Astrocyte of the cerebellum (primary cell): ENCODE data around the gene LIME1.

ENCODE experiments used
- DNase-seq: peaks from one replicate; pipeline ENCODE4 v3.0.0-alpha.2; 2011; ENCODE audit warnings: low read depth
- H3K4me3 ChIP-seq: 2 replicates; pipeline ENCODE4 v1.5.1; 2011; ENCODE audit warnings: mild to moderate bottlenecking, low read depth, low read length, moderate library complexity
- in situ Hi-C: cut with HindIII; loops from 2 replicates; pipeline ENCODE4 v1.10.0; 2017; ENCODE audit warnings: low sequenced_read_pairs
- TF ChIP-seq, protein P1 (sequence below): IDR thresholded peaks from 2 replicates; pipeline ENCODE4 v1.5.1; 2012; ENCODE audit warnings: low read length, low read depth, moderate library complexity, mild to moderate bottlenecking; ENCODE audit errors: missing control alignments

The LIME1 gene

GRCh38 chr20:63690898-63691710, 45.4 kb upstream of the LIME1 start:
- TF ChIP-seq, protein P1, sequence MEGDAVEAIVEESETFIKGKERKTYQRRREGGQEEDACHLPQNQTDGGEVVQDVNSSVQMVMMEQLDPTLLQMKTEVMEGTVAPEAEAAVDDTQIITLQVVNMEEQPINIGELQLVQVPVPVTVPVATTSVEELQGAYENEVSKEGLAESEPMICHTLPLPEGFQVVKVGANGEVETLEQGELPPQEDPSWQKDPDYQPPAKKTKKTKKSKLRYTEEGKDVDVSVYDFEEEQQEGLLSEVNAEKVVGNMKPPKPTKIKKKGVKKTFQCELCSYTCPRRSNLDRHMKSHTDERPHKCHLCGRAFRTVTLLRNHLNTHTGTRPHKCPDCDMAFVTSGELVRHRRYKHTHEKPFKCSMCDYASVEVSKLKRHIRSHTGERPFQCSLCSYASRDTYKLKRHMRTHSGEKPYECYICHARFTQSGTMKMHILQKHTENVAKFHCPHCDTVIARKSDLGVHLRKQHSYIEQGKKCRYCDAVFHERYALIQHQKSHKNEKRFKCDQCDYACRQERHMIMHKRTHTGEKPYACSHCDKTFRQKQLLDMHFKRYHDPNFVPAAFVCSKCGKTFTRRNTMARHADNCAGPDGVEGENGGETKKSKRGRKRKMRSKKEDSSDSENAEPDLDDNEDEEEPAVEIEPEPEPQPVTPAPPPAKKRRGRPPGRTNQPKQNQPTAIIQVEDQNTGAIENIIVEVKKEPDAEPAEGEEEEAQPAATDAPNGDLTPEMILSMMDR = no peak
- DNase-seq = no peak
- H3K4me3 ChIP-seq = no peak overlapping the region
- in situ Hi-C loops = no loop called here

DNA sequence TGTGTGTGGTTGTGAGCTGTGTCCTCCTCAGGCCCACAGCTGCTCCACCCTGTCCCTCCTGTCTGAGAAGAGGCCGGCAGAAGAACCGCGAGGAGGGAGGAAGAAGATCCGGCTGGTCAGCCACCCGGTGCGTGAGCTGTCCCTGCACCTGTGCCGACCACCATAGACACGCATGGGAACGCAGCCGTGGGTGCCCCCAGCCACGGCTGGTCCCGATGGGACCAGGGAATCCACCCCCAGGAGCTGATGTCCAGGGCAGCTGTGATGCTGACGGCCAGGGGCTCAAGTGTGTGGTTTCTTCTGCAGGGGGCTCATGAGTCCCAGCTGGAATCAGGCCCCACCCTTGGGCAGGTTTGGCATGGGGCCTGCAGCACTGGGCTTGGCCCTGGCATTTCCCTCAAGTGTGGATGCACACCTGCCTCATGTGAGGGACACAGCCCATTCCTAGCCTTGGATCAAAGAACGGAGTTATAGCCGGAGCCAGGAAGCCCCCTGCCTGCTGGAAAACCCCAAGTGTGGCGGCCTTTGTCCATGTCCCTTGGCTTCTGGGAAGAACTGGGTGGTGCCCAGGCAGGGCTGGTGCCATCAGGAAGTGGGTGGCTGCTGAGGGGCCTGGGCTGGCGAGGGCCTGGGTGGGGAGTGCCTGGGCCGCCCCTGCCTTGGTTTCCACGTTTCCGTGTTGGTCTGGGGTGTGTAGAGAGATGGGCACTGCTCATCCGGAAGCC, 44.6 kb upstream of the LIME1 start:
- in situ Hi-C loops = no loop called here
- DNase-seq = no peak
- TF ChIP-seq, protein P1 = no peak
- H3K4me3 ChIP-seq = no peak overlapping the region

GRCh38 chr20:63692436-63693082, 43.9 kb upstream of the LIME1 start:
- TF ChIP-seq, protein P1 = no peak
- H3K4me3 ChIP-seq = no peak overlapping the region
- in situ Hi-C loops = no loop called here
- DNase-seq = no peak

- H3K4me3 ChIP-seq = no peak overlapping the region
- DNase-seq = no peak
- TF ChIP-seq, protein P1 = no peak
- in situ Hi-C loops = no loop called here
These were observed 43.3 kb upstream of the LIME1 start for GRCh38 chr20:63693083-63693732.

DNA sequence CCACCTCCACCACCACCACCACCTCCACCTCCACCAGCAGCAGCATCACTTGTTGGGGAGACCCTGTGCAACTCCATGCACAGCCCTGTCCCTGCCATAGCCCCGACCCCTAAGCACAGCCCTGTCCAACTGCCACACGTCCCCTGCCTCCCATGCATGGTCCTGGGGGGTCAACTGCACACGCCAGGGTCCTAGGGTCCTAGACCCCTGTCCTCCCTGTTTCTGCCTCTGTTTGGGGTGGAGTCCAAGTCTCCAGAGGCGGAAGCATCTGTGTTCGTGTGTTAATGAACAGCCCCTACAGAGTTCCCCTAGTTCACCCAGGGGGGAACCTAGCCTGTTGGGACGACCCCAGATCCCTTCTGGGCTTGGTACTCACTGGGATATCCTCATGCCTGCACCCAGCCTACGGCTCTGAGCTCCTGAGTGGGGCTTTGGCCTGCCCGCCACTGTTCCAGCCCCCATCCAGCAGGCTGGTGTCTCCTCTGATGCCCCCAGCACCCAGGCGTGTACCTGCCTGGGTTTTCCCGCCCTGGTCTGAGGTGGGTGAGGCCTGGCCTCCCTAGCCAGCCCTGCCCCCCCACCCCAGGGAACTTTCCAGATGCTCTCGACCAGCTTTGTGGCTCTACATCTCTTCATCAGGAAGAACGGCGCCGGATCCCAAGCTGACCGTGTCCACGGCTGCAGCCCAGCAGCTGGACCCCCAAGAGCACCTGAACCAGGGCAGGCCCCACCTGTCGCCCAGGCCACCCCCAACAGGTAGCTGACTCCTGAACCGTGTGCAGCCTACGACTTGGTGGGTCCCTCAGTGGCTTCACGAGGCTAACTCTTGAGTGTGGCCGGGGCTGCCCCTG, 42.5 kb upstream of the LIME1 start:
- no peak overlapping the region for H3K4me3 ChIP-seq
- no peak for DNase-seq
- TF ChIP-seq, protein P1 = no peak
- in situ Hi-C loops = no loop called here
